Kidney glomerular epithelial cell (primary cell): ENCODE results near the gene SYTL1.

ENCODE experiments used
- DNase-seq: peaks from one replicate; lab custom pipeline; 2025; lab: John Stamatoyannopoulos, UW

The SYTL1 gene

GRCh38 chr1:27348861-27349783 is 7.3 kb downstream of the SYTL1 start:
- peak; percentile 12 for DNase-seq

- no peak for DNase-seq
Measured at GRCh38 chr1:27349784-27350662, 8.2 kb downstream of the SYTL1 start.

GRCh38 chr1:27350663-27351540 is 9.1 kb downstream of the SYTL1 start:
- no peak for DNase-seq

- no peak for DNase-seq
Measured at GRCh38 chr1:27351541-27352107, 9.8 kb downstream of the SYTL1 start.

GRCh38 chr1:27353166-27353565 is 11.3 kb downstream of the SYTL1 start:
- no peak for DNase-seq

- no peak for DNase-seq
Measured at GRCh38 chr1:27353629-27354028, 11.8 kb downstream of the SYTL1 start.

- no peak for DNase-seq
Measured at GRCh38 chr1:27355683-27356082, 13.9 kb downstream of the SYTL1 start.

- DNase-seq = no peak
Measured at GRCh38 chr1:27356277-27356618, 14.4 kb downstream of the SYTL1 start.

- DNase-seq = no peak
Measured at GRCh38 chr1:27356619-27357280, 14.9 kb downstream of the SYTL1 start.

GRCh38 chr1:27357281-27358037 is 15.6 kb downstream of the SYTL1 start:
- peak; percentile 36 for DNase-seq

- no peak for DNase-seq
Measured at GRCh38 chr1:27358038-27358927, 16.5 kb downstream of the SYTL1 start.

GRCh38 chr1:27358928-27359313 is 17.1 kb downstream of the SYTL1 start:
- DNase-seq = no peak

- DNase-seq = no peak
Measured at GRCh38 chr1:27359822-27360158, 18.0 kb downstream of the SYTL1 start.

GRCh38 chr1:27360159-27361043 is 18.6 kb downstream of the SYTL1 start:
- DNase-seq = no peak

- no peak for DNase-seq
Measured at GRCh38 chr1:27361044-27361402, 19.2 kb downstream of the SYTL1 start.

- no peak for DNase-seq
Measured at GRCh38 chr1:27361553-27361952, 19.7 kb downstream of the SYTL1 start.

GRCh38 chr1:27363766-27364695 is 22.2 kb downstream of the SYTL1 start:
- no peak for DNase-seq
